ENCODE data around the gene LIMCH1.

DNA sequence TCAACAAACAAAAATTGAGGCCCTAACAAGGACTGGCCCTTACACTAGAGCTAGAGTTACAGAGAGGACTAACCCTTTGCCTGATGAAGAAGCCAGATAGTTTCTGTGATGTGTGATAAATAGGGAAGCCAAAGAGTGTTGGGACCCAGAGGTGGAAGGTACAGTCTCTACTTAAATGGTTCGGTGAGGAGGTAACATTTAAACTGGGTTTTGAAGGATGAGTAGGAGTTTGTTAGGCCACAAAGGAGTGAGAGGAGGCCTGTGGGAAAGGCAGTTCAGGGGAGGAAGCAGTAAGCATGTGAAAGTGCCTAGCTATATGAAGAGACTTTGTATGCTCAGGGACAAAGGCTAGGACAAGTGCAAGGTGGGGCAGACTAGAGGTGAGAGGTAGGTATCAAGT lies 23.8 kb upstream of the LIMCH1 start:
- TF ChIP-seq EZH2 (IDR thresholded peaks at IDR 0.05) (no peak), SIN3A (IDR thresholded peaks at IDR 0.05; ENCODE audit: low read depth) (no peak), EZH2phosphoT487 (IDR thresholded peaks at IDR 0.05; ENCODE audit: borderline replicate concordance) (no peak)
- TF ChIP-seq, protein P1, sequence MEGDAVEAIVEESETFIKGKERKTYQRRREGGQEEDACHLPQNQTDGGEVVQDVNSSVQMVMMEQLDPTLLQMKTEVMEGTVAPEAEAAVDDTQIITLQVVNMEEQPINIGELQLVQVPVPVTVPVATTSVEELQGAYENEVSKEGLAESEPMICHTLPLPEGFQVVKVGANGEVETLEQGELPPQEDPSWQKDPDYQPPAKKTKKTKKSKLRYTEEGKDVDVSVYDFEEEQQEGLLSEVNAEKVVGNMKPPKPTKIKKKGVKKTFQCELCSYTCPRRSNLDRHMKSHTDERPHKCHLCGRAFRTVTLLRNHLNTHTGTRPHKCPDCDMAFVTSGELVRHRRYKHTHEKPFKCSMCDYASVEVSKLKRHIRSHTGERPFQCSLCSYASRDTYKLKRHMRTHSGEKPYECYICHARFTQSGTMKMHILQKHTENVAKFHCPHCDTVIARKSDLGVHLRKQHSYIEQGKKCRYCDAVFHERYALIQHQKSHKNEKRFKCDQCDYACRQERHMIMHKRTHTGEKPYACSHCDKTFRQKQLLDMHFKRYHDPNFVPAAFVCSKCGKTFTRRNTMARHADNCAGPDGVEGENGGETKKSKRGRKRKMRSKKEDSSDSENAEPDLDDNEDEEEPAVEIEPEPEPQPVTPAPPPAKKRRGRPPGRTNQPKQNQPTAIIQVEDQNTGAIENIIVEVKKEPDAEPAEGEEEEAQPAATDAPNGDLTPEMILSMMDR (IDR thresholded peaks at IDR 0.05 in 2 of 3, conservative IDR thresholded peaks at IDR 0.05 in 1 of 3; ENCODE audit: borderline replicate concordance in 1 of 3, insufficient read depth in 1 of 3, low read depth in 2 of 3, low read length in 2 of 3) = no peak
